Coronary artery (tissue), 2 donors: ENCODE results near the gene SLC15A3.
"Not testable (repeated sequence)": the region's sequence is repeated elsewhere in the genome, so short reads cannot be mapped to it uniquely, and the experiment has no call there.

Experiments used
- DNase-seq: peaks from one replicate; pipeline ENCODE4 v3.0.0-alpha.2; 2017; ENCODE audit warnings: low spot score
- H3K27ac ChIP-seq, 2 donors: fragments of 200-600 bp; sonication (generic); one replicate each; pipeline ENCODE4 v1.5.1; 2016 to 2019
- H3K4me3 ChIP-seq: fragments of 200-600 bp; sonication (generic); 2 replicates; pipeline ENCODE4 v1.5.1; 2016; ENCODE audit warnings: mild to moderate bottlenecking, moderate library complexity
- CTCF ChIP-seq: fragments of 200-600 bp; sonication (generic); IDR thresholded peaks from one replicate; pipeline ENCODE4 v1.5.1; 2019; ENCODE audit warnings: antibody characterized with exemption

The SLC15A3 gene

GRCh38 chr11:60910281-60910687, 41.7 kb downstream of the SLC15A3 start:
- TF ChIP-seq CTCF = no peak
- Histone ChIP-seq H3K4me3 (no peak overlapping the region), H3K27ac (no peak overlapping the region)
- no peak for DNase-seq

GRCh38 chr11:60909680-60910280, 42.2 kb downstream of the SLC15A3 start:
- not testable (repeated sequence) for H3K27ac ChIP-seq, DNase-seq, H3K4me3 ChIP-seq

GRCh38 chr11:60908803-60909202, 43.2 kb downstream of the SLC15A3 start:
- TF ChIP-seq CTCF = no peak
- Histone ChIP-seq H3K4me3 (no peak overlapping the region), H3K27ac (no peak overlapping the region)
- DNase-seq = no peak

GRCh38 chr11:60906132-60906972, 45.6 kb downstream of the SLC15A3 start, which contains the start of gene PRPF19:
TSS of gene PRPF19 (minus strand) at chr11:60906585. CDS start at chr11:60906382, 203 bp downstream.
- no peak for TF ChIP-seq CTCF
- peak; percentile 97 for DNase-seq
- H3K4me3 ChIP-seq = peak within 1 kb of the TSS; percentile 99
- H3K27ac ChIP-seq = peak within 1 kb of the TSS; percentile 95 to 98

GRCh38 chr11:60905551-60906113, 46.3 kb downstream of the SLC15A3 start:
- H3K27ac ChIP-seq = peak overlapping the region; percentile 95 to 98
- DNase-seq = no peak
- no peak for TF ChIP-seq CTCF
- H3K4me3 ChIP-seq = peak overlapping the region; percentile 99

GRCh38 chr11:60905047-60905446, 46.9 kb downstream of the SLC15A3 start:
- Histone ChIP-seq H3K27ac (peak overlapping the region in 1 of 2 donors; percentile 95), H3K4me3 (peak overlapping the region; percentile 99)
- DNase-seq = no peak
- TF ChIP-seq CTCF = no peak

GRCh38 chr11:60902625-60903024, 49.4 kb downstream of the SLC15A3 start:
- Histone ChIP-seq H3K27ac (no peak overlapping the region), H3K4me3 (no peak overlapping the region)
- no peak for DNase-seq
- no peak for TF ChIP-seq CTCF
